Activated CD8-positive, alpha-beta memory T cell treated with anti-CD3 and anti-CD28 coated beads for 48 hours (primary cell): ENCODE measurements around the gene CFAP65.

Experiments
- DNase-seq, 3 experiments: peaks; one replicate each; pipeline ENCODE4 v3.0.0-alpha.2; 2020; ENCODE audit warnings: low read depth in 2 of 3, low spot score in 2 of 3

CFAP65 gene

GRCh38 chr2:218993345-218994315, 47.7 kb downstream of the CFAP65 start, which contains the start of gene CRYBA2:
CRYBA2 (minus strand) TSS chr2:218993422; CDS start chr2:218993176, 246 bp downstream.
- no peak for DNase-seq

- no peak for DNase-seq
These were observed 48.5 kb downstream of the CFAP65 start for GRCh38 chr2:218992703-218993344.

GRCh38 chr2:218992196-218992595, 49.1 kb downstream of the CFAP65 start:
- no peak for DNase-seq

- DNase-seq, result no peak
These were observed 49.6 kb downstream of the CFAP65 start for GRCh38 chr2:218991674-218992168.

DNA sequence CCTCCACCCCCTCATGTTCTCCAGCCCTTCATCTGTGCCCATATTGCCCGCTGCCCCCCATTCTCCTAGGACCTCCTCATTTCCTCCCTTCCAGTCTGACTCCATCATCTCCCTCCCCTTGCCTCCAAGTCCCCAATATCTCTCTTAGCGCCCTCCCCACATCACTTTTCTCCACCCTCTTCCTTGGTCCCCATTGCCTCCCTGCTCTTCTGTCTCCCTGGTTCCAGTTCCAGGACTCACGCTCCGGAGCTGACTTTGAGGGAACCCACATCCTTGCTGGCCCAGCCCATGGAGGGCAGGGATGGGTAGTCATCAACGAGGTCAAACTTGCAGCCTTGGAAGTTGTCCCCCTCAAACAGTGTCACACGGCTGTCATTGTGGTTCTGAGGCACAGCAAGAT, 50.7 kb downstream of the CFAP65 start:
- DNase-seq, result no peak

- DNase-seq, result no peak
These were observed 51.3 kb downstream of the CFAP65 start for GRCh38 chr2:218990052-218990451.

- DNase-seq, result no peak
These were observed 52.7 kb downstream of the CFAP65 start for GRCh38 chr2:218988650-218989049.

DNA sequence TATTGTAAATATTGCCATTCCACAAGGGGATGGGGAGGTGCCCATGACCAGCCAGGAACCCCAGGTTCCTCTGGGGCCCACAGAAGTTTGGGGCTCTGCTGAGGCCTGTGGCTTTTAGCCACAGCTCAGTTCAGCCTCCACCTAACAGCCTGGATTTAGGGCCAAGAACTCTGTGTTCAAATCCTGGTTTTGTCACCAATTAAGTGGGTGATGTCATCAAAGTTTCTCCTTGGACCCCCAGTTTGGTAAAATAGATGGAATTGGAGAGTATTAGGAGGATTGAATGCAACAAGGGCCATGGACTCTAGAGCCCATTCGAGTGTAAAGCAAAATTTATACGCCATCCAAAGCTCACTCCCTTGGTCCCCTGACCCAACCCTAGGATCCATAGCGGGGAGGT, 53.2 kb downstream of the CFAP65 start:
- no peak for DNase-seq

DNA sequence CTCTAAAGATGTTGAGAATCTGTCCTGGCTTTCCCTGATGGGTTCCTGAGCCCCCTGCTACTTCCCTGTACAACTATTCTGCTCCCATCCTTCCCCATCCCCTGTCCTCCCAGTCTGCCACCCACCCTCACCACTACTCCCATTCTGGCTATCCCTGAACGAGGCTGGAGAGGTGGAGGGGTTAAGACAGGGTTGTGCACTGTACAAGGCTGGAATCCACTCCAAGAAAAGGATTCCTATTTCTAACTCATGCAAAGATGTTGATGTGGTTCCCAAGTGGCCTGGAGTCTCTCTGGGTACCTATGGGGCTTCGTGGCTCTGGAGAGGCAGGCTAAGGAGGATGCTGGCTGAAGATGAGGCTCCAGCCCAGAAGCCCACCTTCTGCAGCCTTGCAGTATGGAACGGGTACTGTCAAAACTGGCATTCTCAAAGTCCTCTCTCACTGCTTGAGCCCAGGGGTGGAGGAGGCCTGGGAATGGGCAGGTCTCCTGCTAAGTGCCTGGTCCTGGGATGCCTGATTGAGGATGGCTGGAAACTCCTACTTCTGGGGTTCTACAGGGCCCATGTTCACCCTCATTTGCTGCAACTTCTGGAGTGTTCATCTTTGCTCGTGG, 55.1 kb downstream of the CFAP65 start:
- DNase-seq, result no peak

DNA sequence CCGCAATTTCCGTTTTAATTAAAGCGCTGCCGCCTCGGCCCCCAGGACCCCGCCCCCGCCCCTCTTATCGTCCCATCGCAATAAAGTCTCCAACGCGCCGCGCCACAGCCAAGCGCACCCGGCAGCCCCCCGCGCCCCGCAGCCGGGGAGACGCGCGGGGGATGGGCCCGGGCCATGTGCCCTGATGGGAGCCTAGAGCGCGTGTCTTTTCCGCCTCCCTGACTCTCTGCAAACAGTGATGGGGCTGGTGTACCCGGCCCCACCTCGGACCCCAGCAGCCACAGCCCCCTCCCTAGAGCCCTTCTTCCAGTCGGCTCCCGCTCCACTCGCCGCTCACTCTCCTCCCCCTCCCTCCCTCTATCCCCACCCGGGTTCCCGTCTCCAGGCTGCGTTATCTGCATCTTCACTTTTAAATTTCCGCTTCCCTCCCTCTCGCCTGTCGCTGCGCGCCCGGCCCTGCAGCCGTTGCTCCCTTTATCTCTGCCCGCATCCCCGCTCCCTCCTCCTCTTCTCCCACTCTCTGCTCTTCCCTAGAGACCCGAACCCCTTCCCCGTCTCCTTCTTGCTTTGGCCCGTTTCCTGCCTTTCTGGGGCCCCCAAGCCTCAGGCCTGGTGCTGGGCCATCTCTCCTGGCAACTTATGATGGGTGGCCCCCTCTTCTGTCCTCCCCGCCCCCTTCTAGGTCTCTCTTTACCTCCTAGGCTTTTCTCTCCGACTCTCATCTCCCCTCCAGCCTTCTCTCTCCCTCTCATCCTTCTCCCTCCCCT, 55.8 kb downstream of the CFAP65 start:
- no peak for DNase-seq

DNA sequence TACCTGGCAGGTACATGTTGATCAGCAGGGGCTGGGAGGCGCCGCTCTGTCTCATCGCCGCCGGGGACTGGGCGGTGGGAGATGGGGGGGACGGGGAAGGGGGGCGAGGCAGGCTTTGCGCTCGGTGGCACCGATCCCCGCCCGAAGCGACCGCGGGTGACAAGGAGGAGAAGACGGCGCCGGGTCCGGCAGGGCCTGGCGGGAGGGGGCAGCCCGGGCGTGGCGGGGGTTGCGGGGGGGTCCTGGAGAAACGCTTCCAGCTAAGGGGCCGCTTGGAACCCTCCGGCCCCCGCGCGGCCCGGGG, 56.3 kb downstream of the CFAP65 start, which contains the start of gene FEV:
FEV (minus strand) TSS at position 164 of the 304 bp plus-strand sequence; CDS start at position 55, 109 bp downstream.
- no peak for DNase-seq

GRCh38 chr2:218984239-218985020, 56.9 kb downstream of the CFAP65 start:
- DNase-seq, result no peak

DNA sequence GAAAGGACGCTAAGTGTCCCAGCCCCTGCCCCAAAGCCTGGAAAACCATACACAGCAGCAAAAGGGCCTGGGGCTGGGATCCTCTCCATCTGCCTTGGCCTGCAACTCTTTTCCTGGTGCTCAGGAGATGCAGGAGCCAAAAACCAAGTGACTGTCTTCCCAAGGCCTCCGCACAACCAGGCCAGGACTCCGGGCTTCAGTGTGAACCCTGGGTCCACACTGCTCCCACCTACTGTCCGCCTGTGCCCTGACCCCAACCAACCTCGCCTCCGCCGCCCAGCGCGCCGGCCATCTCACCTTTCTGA, 57.4 kb downstream of the CFAP65 start:
- DNase-seq, result no peak

DNA sequence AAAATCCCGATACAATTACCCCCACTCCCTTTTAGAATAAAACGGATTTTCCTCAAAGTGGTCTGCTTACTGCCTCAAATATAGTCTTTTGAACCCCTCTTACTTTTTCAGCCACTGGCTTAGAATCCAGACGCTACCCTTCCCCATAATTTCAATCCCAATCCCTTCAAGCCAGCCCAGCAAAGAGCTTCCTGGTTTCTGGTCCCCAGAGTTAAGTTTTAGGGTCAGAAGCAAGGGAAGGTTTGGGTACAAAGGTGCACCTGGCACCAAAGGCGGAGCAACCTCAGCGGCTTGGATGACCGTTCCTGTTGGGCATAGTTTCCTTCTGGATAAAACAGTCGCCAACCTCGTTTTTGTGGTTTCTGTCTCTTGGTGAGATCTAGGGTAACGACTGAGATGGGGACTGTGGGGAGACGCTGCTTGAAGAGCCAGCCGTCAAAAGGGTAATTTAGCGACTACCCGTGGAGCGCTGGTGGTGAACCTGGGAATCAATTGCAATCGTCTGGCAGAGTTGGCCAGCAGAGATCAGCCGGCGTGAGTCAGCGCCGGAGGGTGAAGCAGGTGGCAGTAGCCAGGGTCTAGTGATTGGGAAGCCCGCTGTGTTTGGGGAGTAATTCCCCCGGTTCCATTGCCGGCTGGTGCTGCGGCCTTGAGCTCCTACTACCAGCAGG, 57.9 kb downstream of the CFAP65 start:
- DNase-seq, result no peak

DNA sequence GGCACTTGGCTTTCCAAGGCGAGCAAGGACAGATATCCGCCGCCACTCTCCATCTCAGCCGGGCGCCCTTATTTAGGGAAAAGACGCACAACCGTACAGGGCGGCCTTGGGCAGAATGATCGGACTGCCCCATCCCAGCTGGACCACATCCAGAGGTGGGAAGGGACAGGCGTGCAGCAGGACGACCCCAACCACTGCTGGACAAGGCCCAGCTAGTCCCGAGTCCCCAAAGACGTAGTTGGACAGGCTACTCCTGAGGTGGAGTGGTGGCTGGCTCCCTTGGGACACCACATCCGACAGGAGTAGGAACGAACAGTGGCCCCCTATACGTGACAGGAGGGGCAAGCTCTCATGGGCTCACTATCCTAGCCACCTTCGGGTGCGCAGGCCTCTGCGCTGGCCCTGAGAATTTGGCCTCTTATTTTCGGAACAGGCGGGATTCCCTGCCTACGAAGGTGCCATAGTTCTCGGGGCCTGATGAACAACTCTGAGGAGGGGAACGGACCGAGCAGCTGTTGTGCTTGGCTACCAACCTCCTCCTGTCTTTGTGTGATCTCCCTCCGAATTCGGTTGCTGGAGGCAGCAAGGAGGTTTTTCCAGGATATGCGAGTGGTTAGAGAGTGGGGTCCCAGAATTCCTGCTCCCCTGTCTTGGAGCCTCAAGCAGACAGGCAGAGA, 58.6 kb downstream of the CFAP65 start:
- no peak for DNase-seq

GRCh38 chr2:218981881-218982585, 59.3 kb downstream of the CFAP65 start:
- DNase-seq, result no peak

DNA sequence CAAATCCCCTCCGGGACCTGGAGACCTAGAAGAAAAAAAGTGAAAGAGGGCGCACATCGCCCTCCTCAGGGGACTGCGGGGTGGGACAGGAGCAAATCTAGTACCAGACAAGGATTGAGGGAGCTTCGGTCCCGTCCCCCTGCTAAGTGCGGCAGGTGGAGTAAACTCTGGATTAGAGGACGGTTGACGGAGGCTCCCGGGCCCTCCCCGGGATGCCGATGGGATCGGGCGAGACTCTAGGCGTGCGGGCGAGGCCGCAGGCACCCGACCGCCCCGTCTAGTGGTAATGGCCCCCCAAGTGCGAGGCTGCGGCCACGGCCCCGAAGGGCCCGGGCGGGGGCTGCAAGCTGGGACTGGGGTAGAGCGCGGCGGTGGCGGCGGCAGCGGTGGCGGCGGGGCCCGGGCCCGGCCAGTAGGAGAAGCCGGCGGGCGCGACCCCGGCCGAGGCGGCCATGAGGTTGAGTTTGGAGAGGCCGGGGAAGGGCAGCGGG, 59.9 kb downstream of the CFAP65 start:
- no peak for DNase-seq

GRCh38 chr2:218980735-218981389, 60.5 kb downstream of the CFAP65 start:
- no peak for DNase-seq
